Measurements from ENCODE around the gene GINS2.
A peak's percentile ranks its signal among the peaks of the same experiment; 100 is the strongest.

GINS2 gene

DNA sequence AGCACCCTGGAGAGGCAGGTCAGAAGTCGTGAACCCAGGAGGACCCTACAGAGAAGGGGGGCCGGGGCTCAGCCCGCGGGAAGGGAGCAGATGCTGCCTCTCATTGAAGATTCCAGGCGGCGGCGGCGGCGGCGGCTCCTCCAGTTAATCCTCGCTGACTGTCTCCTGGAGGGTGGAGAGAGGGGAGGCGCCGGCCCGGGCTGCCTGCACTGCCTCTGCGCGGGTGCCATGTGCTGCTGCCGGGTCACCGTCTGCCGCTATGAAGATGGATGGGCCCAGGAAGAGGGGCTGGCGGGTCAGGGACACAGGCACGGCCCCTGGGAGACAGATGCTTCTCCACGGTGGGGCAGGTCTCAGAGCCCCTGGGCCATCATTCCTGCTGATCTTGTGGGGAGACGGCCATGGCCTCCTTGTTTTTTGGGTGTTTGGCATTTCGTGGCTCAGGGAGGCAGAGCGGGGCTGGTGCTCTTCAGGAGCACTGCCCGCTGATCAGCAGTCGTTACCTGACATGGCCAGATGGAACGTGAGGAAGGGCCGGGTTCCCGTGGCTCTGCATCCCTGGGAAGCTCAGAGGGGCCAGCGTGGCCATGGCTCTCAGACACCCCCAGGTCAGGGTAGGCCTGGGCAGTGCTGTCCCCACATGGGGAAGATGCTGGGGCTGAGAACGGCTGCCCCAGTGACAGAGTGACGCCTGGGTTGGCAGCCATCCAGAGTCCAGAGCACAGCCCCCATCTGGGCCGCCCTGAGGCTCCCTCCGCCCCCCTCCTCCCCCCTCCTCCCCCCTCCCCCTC lies 36.1 kb downstream of the GINS2 start:
- DNase-seq: no peak
- Mint-ChIP-seq H3K27ac (peak overlapping the region; percentile 18), H3K9me3 (no peaks in the 10 kb centered on the region), H3K36me3 (ENCODE audit: low read depth) (peaks cover 38% of the 10 kb centered on the region), H3K4me3 (no peak overlapping the region), H3K27me3 (no peaks in the 10 kb centered on the region), H3K4me1 (ENCODE audit: low read depth) (peaks cover 5% of the 10 kb centered on the region)

DNA sequence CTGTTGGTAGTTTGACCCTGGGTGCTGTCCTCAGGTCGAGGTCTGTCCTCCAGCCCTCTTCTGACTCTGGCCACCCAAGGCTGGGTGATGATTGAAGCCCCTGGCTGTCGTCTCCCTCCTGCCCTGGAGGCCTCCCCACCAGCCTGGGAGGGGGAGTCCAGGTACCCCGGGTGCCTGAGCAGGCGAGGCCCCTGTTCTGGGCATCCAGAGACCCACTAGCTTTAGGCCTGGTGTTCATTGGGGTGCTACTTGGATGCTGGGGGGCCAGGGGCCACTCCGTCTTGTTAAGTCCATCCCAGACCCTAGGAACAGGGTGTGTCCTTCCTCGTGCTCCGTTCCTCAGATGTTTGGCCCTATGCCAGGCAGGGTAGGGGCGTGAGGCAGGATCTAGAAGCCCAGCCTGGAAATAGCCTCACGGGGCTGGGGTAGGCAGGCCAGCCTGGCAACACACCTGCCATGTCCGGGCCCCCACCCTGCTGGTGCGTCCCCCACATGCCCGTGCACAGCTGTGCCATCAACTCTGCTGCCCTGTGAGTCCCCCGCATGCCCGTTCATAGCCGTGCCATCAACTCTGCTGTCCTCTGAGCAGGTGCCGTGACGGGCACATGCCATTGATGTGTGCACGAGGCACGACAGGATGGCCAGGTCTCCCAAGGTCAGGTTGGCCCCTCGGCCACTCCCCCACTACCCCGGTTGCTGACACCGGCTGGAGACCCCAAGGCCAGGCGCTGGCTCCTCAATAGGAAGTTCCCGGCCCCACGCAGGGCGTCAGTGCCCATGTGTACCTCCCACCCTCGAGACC lies 36.9 kb downstream of the GINS2 start:
- peak overlapping the region; percentile 18 for H3K27ac Mint-ChIP-seq

DNA sequence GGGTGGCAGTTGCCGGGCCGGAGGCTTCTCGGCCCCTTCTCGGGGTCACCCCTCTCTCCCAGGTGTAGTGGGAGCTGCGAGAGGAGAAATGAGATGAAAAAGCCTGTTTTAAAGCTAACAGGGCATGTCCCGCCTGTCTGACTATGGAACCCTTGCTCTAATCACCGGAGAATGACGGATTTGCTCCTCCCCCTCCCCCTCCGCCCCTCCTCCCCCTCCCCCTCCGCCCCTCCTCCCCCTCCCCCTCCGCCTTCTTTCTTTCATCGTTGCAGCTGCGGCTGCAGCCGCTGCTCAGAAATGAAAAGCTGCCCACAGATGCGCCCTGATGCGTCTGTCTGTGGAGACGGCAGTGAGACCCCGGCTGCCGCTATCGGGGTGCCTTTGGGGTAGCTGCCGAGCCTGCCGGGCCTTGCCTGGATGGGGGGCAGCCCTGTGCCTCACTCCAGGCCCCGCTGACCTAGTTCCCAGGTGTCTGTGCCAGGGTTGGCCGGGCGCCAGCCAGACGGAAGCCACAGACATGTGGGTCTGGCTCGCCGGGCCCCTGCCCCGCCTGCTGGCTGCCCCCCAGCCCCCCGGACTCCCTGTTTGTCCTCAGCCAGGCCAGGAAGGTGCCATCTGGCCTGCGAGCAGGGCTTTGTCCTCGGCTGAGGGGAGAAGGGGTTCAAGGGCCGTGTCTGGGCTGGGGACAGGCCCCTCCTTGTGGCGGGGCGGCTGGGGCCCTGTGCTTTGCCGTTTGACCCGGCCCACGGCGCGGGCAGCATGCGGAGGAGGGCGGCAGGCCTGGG lies 37.7 kb downstream of the GINS2 start:
- Mint-ChIP-seq H3K9me3 (no peaks in the 10 kb centered on the region), H3K36me3 (ENCODE audit: low read depth) (peaks cover 24% of the 10 kb centered on the region), H3K27ac (no peak overlapping the region), H3K4me1 (ENCODE audit: low read depth) (peaks cover 5% of the 10 kb centered on the region), H3K27me3 (no peaks in the 10 kb centered on the region), H3K4me3 (no peak overlapping the region)
- DNase-seq: no peak

More for the DNA sequence above, 36.9 kb downstream of the GINS2 start:
- Mint-ChIP-seq H3K4me1 (ENCODE audit: low read depth) (peaks cover 5% of the 10 kb centered on the region), H3K36me3 (ENCODE audit: low read depth) (peaks cover 30% of the 10 kb centered on the region), H3K4me3 (no peak overlapping the region), H3K27me3 (no peaks in the 10 kb centered on the region), H3K9me3 (no peaks in the 10 kb centered on the region)
- DNase-seq: no peak

DNA sequence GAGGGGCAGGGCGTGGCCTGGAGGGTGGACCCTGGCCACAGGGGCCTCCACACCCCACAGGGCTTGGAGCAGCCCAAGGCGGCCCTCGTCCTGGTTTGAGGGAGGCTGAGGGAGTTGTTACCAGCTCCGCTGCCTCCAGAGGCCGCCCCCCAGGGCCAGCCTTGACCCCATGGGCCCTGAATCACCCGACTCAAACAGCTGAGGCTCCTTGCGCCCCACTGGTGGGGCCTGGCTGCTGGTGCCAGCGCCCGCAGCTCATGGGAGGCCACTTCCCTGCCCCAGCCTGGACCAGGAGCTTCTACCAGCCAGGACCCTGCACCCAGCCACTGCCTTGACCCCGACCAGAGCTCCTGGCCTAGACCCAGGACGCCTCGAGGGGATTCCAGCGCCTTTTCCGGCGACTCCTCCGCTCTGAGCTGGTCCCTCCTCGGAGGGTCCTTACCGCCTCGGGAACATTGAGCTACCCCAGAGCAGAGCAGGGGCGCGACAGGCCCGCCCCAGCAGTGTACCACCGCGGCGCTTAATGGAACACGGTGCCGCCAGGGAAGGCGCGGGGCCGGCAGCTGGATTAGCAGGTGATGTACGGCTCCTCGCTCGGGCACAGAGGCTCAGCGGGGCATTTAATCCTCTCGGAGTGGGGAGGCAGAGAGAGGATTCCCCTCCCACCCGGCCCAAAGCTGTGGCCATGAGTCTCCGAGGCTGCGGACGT lies 38.5 kb downstream of the GINS2 start:
- no peak overlapping the region for H3K4me3 Mint-ChIP-seq
- no peak for DNase-seq
- H3K4me1 Mint-ChIP-seq (ENCODE audit: low read depth): peaks cover 5% of the 10 kb centered on the region
- no peaks in the 10 kb centered on the region for H3K27me3 Mint-ChIP-seq
- H3K36me3 Mint-ChIP-seq (ENCODE audit: low read depth): peaks cover 18% of the 10 kb centered on the region
- H3K9me3 Mint-ChIP-seq: no peaks in the 10 kb centered on the region
- H3K27ac Mint-ChIP-seq: no peak overlapping the region

DNA sequence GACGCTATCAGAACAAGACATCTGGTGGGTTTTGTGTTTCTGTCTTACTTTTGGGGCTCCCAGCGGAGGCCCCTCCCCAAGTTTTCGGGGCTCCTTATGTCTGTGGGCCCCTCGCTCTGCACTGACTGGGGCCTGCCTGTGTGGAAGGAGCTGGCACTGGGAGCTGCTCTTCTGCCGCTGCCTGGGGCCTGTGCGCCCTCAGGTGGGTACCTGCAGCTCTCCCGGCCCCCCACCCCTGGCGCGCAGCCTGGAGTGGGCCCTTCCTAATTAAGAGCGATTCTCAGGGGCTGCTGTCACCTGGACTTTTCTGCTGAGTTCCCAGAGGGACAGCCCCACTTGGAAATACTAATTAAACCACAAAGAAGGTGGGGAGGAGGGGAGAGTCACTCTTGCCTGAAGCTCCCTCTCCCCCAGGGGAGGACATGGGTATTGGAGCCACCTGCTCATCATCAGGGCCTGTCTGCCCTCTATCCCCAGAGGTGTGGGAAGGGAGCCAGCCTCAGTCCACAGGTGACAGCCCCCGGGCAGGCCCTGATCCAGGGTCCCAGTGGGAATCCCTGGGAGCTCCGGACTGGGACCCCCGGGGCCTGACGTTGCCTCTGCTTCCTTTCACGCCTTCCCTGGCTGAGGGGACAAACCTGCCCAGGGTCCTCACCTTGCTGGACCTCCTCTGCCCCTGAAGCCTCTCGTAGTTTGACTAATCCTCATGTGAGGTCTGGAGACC lies 39.2 kb downstream of the GINS2 start:
- Mint-ChIP-seq H3K9me3 (no peaks in the 10 kb centered on the region), H3K27ac (no peak overlapping the region), H3K4me3 (no peak overlapping the region), H3K4me1 (ENCODE audit: low read depth) (peaks cover 10% of the 10 kb centered on the region), H3K36me3 (ENCODE audit: low read depth) (peaks cover 16% of the 10 kb centered on the region), H3K27me3 (no peaks in the 10 kb centered on the region)
- no peak for DNase-seq

DNA sequence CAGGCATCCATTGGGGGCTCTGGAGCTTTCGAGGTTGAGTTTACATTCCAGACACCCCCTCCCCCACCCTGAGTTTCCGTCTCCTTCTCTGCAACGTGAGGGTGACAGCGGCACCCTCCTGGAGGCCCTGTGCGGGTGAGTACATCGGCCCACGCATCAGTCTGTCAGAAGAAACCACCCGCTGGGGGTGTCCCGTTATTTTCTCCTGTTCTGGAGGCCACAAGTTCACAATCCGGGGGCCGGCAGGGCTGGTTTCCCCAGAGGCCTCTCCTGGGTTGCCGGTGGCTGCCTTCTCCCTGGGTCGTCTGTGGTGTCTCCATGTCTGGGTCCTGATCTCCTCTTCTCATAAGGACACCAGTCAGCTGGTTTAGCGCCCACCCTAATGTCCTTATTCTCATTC lies 39.9 kb downstream of the GINS2 start:
- Mint-ChIP-seq H3K4me3 (no peak overlapping the region), H3K36me3 (ENCODE audit: low read depth) (peaks cover 13% of the 10 kb centered on the region), H3K9me3 (no peaks in the 10 kb centered on the region), H3K4me1 (ENCODE audit: low read depth) (peaks cover 14% of the 10 kb centered on the region), H3K27ac (peak overlapping the region; percentile 46), H3K27me3 (no peaks in the 10 kb centered on the region)
- no peak for DNase-seq

DNA sequence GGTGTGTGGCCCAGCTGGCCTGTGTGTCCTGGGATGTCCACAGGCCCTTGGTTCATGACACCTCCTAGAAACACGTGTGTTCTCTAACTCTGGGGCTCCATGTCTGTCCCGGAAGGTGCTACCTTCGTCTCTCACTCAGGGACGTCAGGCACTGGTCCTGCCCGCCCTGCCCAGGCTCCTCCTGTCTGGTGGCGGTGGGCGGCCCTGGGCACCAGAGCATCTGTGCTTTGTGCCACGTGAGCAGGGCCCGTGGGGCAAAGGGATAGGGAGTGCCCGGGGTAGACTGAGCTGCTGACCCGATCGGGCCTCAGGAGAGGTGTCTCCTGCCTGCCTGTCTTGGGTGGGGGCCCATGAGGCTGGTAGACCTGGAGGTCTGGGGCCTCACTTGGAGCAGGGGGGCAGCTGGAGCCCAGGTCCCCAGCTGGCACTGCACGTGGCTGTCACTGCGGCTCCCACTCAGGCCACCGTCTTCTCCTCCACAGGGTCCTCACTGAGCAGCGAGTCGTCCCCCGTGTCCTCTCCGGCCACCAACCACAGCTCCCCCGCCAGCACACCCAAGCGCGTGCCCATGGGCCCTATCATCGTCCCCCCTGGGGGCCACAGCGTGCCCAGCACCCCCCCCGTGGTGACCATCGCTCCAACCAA lies 40.6 kb downstream of the GINS2 start:
- H3K9me3 Mint-ChIP-seq: no peaks in the 10 kb centered on the region
- H3K4me3 Mint-ChIP-seq: no peak overlapping the region
- no peak for DNase-seq
- no peak overlapping the region for H3K27ac Mint-ChIP-seq
- no peaks in the 10 kb centered on the region for H3K27me3 Mint-ChIP-seq
- peaks cover 14% of the 10 kb centered on the region for H3K4me1 Mint-ChIP-seq (ENCODE audit: low read depth)
- H3K36me3 Mint-ChIP-seq (ENCODE audit: low read depth): peaks cover 12% of the 10 kb centered on the region

DNA sequence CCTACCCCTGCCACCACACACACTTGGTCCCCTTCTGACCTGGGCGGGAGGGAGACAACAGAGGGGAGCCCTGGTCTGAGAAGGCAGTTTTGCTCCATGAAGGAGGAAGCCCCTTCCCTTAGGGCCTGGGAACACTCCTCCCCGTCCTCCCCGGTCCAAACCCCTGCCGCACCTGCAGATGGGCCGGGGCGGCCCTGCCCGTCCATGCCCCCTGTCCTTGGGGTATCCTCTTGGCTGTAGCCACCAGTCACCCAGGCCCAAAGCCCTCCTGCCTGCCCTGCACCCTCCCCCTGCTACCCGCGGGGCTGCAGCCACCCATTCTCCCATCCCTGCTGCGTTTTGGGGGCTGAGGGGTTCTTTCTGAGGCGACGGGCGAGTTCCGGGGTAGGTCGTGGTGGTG lies 41.8 kb downstream of the GINS2 start:
- Mint-ChIP-seq H3K27me3 (no peaks in the 10 kb centered on the region), H3K4me3 (no peak overlapping the region), H3K27ac (no peak overlapping the region), H3K9me3 (no peaks in the 10 kb centered on the region), H3K4me1 (ENCODE audit: low read depth) (peaks cover 14% of the 10 kb centered on the region), H3K36me3 (ENCODE audit: low read depth) (peaks cover 6% of the 10 kb centered on the region)
- no peak for DNase-seq

DNA sequence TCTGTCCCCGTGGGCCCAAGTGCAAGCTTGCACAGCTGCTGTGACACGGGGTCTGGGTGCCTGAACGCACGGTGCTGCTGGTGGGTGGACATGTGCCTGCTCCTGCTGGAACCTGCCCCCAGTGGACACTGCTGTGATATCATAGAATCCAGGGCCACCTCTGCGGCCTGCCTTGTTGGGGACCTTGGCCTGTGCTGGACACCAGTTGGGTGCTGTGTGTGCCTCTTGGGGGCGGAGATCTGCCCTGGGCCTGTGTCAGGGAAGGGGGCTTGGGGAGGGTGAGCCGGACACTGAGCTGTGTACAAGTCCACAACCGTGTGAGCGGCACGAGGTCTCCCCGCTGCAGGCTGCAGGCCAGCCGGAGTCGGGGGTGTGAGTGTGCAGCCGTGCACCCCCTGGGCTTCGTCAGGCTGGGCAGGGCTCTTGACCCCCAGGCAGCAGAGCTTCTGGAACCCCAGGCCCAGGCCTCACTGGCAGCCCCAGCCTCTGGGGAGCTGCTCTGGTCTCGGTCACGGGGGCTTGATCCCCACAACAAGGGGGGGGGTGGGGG lies 42.3 kb downstream of the GINS2 start:
- DNase-seq: no peak
- no peak overlapping the region for H3K4me3 Mint-ChIP-seq
- no peaks in the 10 kb centered on the region for H3K27me3 Mint-ChIP-seq
- H3K27ac Mint-ChIP-seq: no peak overlapping the region
- H3K4me1 Mint-ChIP-seq (ENCODE audit: low read depth): peaks cover 14% of the 10 kb centered on the region
- H3K9me3 Mint-ChIP-seq: no peaks in the 10 kb centered on the region
- H3K36me3 Mint-ChIP-seq (ENCODE audit: low read depth): peaks cover 6% of the 10 kb centered on the region

DNA sequence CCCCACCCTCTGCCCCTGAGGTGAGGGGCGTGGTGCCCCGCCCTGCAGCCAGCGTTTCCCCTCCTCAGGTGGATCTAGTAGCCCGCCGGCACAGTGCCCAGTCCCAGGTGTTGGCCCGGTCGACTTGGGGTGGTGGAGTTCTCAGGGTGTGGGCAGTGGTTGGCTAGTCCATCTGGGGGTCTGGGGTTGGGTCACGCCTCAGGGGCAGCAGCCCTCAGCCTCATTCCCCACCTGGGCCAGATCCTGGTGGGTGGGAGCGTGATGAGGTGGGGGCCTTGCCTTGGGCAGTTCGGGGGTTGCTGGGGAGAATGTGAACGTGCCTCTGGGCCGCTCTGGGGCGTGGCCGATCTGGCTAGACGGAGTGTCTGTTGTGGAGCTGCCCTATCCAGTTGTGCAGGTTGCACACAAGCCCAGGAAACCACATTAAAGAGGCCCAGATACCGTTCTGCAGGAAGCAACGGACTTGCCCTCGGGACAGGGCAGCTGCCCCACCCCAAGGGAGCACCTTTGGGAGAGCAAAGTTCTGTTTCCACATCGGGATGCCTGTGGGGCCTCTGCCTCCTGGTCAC lies 43.6 kb downstream of the GINS2 start:
- H3K27ac Mint-ChIP-seq: no peak overlapping the region
- H3K4me1 Mint-ChIP-seq (ENCODE audit: low read depth): peaks cover 14% of the 10 kb centered on the region
- DNase-seq: no peak

DNA sequence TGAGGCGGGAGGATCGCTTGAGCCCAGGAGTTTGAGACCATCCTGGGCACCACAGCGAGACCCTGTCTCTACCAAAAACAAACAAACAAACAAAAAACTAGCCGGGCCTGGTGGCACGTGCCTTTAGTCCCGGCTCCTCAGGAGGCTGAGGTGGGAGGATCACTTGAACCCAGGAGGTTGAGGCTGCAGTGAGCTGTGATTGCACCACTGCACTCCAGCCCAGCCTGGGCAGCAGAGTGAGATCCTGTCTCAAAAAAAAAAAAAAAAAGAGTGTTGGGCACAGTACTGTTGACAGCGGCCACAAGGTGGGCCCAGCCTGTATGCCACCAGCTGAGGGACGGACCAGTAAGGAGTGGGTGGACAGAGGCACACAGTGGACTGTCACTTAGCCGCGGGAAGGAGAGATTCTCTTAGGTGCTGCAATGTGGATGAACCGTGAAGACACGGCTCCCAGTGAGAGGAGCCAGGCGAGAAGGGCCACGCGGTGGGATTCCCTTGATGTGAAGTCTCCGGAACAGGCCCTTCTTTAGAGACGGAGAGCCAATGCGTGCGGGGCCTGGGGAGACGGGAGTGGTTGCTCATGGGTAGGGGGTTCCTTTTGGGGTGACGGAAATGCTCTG lies 44.6 kb downstream of the GINS2 start:
- no peaks in the 10 kb centered on the region for H3K27me3 Mint-ChIP-seq
- DNase-seq: no peak
- peaks cover 5% of the 10 kb centered on the region for H3K36me3 Mint-ChIP-seq (ENCODE audit: low read depth)
- H3K27ac Mint-ChIP-seq: no peak overlapping the region
- no peaks in the 10 kb centered on the region for H3K9me3 Mint-ChIP-seq
- no peak overlapping the region for H3K4me3 Mint-ChIP-seq
- peaks cover 14% of the 10 kb centered on the region for H3K4me1 Mint-ChIP-seq (ENCODE audit: low read depth)

More for the DNA sequence above, 43.6 kb downstream of the GINS2 start:
- H3K36me3 Mint-ChIP-seq (ENCODE audit: low read depth): peaks cover 6% of the 10 kb centered on the region
- no peak overlapping the region for H3K4me3 Mint-ChIP-seq
- H3K27me3 Mint-ChIP-seq: no peaks in the 10 kb centered on the region
- no peaks in the 10 kb centered on the region for H3K9me3 Mint-ChIP-seq

DNA sequence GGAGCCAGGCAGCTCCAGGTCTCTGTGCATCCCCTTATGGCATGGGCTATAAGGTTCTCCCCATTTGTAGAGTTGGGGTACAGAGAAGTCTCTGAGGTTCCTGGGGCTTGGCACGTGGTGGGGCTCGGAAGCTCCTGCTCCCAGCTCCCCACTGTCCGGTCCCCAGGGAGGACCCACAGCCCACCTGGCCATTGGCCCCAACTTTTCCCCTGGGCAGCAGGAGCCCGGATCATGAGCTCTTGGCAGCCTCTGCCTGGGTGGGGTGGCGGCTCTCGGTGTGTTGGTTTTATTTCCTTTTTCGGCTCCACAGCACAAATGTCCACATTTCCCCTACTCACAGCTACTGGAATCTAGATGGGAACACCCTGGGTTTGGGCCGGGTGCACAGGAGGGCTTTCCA lies 45.1 kb downstream of the GINS2 start:
- Mint-ChIP-seq H3K27ac (no peak overlapping the region), H3K36me3 (ENCODE audit: low read depth) (no peaks in the 10 kb centered on the region), H3K4me1 (ENCODE audit: low read depth) (peaks cover 9% of the 10 kb centered on the region)

More for the DNA sequence above, 45.1 kb downstream of the GINS2 start:
- Mint-ChIP-seq H3K27me3 (no peaks in the 10 kb centered on the region), H3K4me3 (no peak overlapping the region), H3K9me3 (no peaks in the 10 kb centered on the region)
- DNase-seq: no peak

Measured in activated T-cell treated with anti-CD3 and anti-CD28 coated beads, Interleukin-2, amount 50 U/mL, for 24 hours (primary cell).